Natural killer cell (primary cell): ENCODE measurements around the gene MASP2. TPM values are rescaled to one million over a fixed set of nuclear protein-coding genes. Genes with fewer than 3 reads are reported as not detected.
A peak's percentile ranks its signal among the peaks of the same experiment; 100 is the strongest.

Source experiments
- ATAC-seq, 3 donors: fragments of 150-1000 bp in 2 of 3; fragments of 200-7000 bp in 1 of 3; cut with Tn5 transposase; 1 replicate in 1 of 3; 2 replicates in 2 of 3; pipeline ENCODE4 v1.10.0; 2021; ENCODE audit warnings: mild to moderate bottlenecking in 2 of 3, moderate library complexity in 2 of 3
- DNase-seq, 2 donors: peaks; one replicate each; pipeline versions ENCODE4 v3.0.0 to v3.0.0-alpha.2; 2013 to 2021; ENCODE audit warnings: mixed read lengths in 1 of 2
- H3K27ac ChIP-seq: one replicate; pipeline ENCODE4 v1.5.1; 2013; ENCODE audit warnings: mild to moderate bottlenecking, low read length
- H3K27me3 ChIP-seq: one replicate; pipeline ENCODE4 v1.6.1; 2013; ENCODE audit warnings: low read length; ENCODE audit not compliant: control insufficient read depth, insufficient read depth
- H3K36me3 ChIP-seq: one replicate; pipeline ENCODE4 v1.6.1; 2013; ENCODE audit warnings: low read length; ENCODE audit not compliant: control insufficient read depth, insufficient read depth
- H3K4me1 ChIP-seq: one replicate; pipeline ENCODE4 v1.6.1; 2013; ENCODE audit warnings: low read length; ENCODE audit not compliant: control insufficient read depth, insufficient read depth
- H3K4me3 ChIP-seq: one replicate; pipeline ENCODE4 v1.5.1; 2013; ENCODE audit warnings: low read length
- H3K9me3 ChIP-seq: one replicate; pipeline ENCODE4 v1.6.1; 2013; ENCODE audit warnings: low read length; ENCODE audit not compliant: control insufficient read depth, insufficient read depth
- H3K27ac Mint-ChIP-seq, 2 donors: one replicate each; pipeline ENCODE4 v1.8.0; 2022; ENCODE audit warnings: mild to moderate bottlenecking in 2 of 2, mixed read lengths in 2 of 2, moderate library complexity in 1 of 2
- H3K27me3 Mint-ChIP-seq, 2 donors: one replicate each; pipeline ENCODE4 v1.8.0; 2022; ENCODE audit warnings: low read depth in 2 of 2, mixed read lengths in 2 of 2
- H3K36me3 Mint-ChIP-seq: one replicate; pipeline ENCODE4 v1.8.0; 2022; ENCODE audit warnings: mixed read lengths
- H3K4me1 Mint-ChIP-seq, 2 donors: one replicate each; pipeline ENCODE4 v1.8.0; 2022; ENCODE audit warnings: mixed read lengths in 2 of 2
- H3K4me3 Mint-ChIP-seq: one replicate; pipeline ENCODE4 v1.8.0; 2022; ENCODE audit warnings: mild to moderate bottlenecking, moderate library complexity, mixed read lengths
- H3K9me3 Mint-ChIP-seq, 2 donors: one replicate each; pipeline ENCODE4 v1.8.0; 2022; ENCODE audit warnings: mixed read lengths in 2 of 2
- WGBS: methylation state at CpG from one replicate; pipeline ENCODE4 v1.1.7; 2013; ENCODE audit warnings: missing lambda C conversion rate; ENCODE audit not compliant: insufficient coverage; 5-methylcytosine and 5-hydroxymethylcytosine counted together
- intact Hi-C: fragments of 100-400 bp; cut with micrococcal nuclease; formaldehyde crosslinking; loops from one replicate; pipeline ENCODE4 v1.14.2; 2022
- total RNA-seq, 4 donors: library from RNA; stranded (reverse); fragments of 120-200 nt in 1 of 4; gene quantifications; one replicate each; pipeline versions ENCODE4 v1.2.3 to v1.2.4, GENCODE V29; 2013 to 2022
- TF ChIP-seq, protein P1 (sequence below): fragments of 200-600 bp; IDR thresholded peaks from one replicate; pipeline ENCODE4 v1.8.0; 2022; ENCODE audit warnings: antibody characterized with exemption

MASP2 gene
- total RNA-seq, 3 donors from 2014 or later (not counting 1 experiment from before 2014, with no cell fraction given), result 0.16 to 0.20 TPM; not detected in 1

DNA sequence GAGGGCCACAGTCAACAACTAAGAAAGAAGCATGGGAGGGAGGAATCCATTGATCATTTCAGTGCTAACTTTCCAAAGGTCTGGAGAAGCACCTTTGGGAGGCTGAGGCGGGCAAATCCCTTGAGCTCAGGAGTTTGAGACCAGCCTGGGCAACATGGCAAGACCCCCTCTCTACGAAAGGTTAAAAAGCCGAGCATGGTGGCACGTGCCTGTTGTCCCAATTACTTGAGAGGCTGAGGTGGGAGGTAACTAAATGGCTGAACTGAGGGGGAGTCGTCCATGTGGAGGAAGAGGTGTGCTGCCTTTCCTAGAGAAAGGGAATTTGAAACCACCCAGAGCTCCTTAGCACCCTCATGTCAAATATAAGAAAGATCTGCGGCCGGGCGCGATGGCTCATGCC is 16.2 kb downstream of the MASP2 start:
- DNase-seq (no peak), ATAC-seq (no peak)
- TF ChIP-seq, protein P1, sequence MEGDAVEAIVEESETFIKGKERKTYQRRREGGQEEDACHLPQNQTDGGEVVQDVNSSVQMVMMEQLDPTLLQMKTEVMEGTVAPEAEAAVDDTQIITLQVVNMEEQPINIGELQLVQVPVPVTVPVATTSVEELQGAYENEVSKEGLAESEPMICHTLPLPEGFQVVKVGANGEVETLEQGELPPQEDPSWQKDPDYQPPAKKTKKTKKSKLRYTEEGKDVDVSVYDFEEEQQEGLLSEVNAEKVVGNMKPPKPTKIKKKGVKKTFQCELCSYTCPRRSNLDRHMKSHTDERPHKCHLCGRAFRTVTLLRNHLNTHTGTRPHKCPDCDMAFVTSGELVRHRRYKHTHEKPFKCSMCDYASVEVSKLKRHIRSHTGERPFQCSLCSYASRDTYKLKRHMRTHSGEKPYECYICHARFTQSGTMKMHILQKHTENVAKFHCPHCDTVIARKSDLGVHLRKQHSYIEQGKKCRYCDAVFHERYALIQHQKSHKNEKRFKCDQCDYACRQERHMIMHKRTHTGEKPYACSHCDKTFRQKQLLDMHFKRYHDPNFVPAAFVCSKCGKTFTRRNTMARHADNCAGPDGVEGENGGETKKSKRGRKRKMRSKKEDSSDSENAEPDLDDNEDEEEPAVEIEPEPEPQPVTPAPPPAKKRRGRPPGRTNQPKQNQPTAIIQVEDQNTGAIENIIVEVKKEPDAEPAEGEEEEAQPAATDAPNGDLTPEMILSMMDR, result no peak
- no peak overlapping the region for H3K27ac ChIP-seq
- no peak overlapping the region for H3K4me3 ChIP-seq
- intact Hi-C loops, result loop anchor here (10.0 kb wide), 1 partner anchor 694 kb away; no protein-coding TSS in a partner anchor
- no peaks in the 10 kb centered on the region for H3K27me3 ChIP-seq
- no peaks in the 10 kb centered on the region for H3K4me1 ChIP-seq
- WGBS, result 95% methylated on average over 9 of the region's 9 CpGs
- H3K27ac Mint-ChIP-seq, result peak overlapping the region in 1 of 2 donors; percentile 38
- H3K27me3 Mint-ChIP-seq, result no peaks in the 10 kb centered on the region
- H3K36me3 ChIP-seq, result peaks cover 22% of the 10 kb centered on the region
- no peaks in the 10 kb centered on the region for H3K9me3 ChIP-seq
- no peaks in the 10 kb centered on the region for H3K36me3 Mint-ChIP-seq
- H3K4me3 Mint-ChIP-seq, result no peak overlapping the region
- no peaks in the 10 kb centered on the region for H3K9me3 Mint-ChIP-seq
- H3K4me1 Mint-ChIP-seq, result peaks cover 0 to 18% of the 10 kb centered on the region in 2 donors

GRCh38 chr1:11028018-11028417 is 19.0 kb downstream of the MASP2 start:
- no peaks in the 10 kb centered on the region for H3K9me3 ChIP-seq
- H3K4me3 ChIP-seq, result no peak overlapping the region
- no peak overlapping the region for H3K4me3 Mint-ChIP-seq
- H3K9me3 Mint-ChIP-seq, result no peaks in the 10 kb centered on the region
- DNase-seq (no peak), ATAC-seq (no peak)
- H3K4me1 Mint-ChIP-seq, result peaks cover 16 to 33% of the 10 kb centered on the region in 2 donors
- H3K27ac Mint-ChIP-seq, result peak overlapping the region in 1 of 2 donors; percentile 43
- H3K36me3 Mint-ChIP-seq, result peaks cover 8% of the 10 kb centered on the region
- TF ChIP-seq, protein P1, result no peak
- H3K36me3 ChIP-seq, result peaks cover 46% of the 10 kb centered on the region
- H3K27me3 Mint-ChIP-seq, result no peaks in the 10 kb centered on the region
- WGBS, result 96% methylated on average over 3 of the region's 3 CpGs
- no peaks in the 10 kb centered on the region for H3K4me1 ChIP-seq
- H3K27ac ChIP-seq, result no peak overlapping the region
- intact Hi-C loops, result no loop called here
- H3K27me3 ChIP-seq, result no peaks in the 10 kb centered on the region

GRCh38 chr1:11027316-11027715 is 19.7 kb downstream of the MASP2 start:
- no peak for ATAC-seq
- H3K4me3 ChIP-seq, result no peak overlapping the region
- Mint-ChIP-seq H3K4me3 (no peak overlapping the region), H3K27me3 (no peaks in the 10 kb centered on the region), H3K36me3 (peaks cover 8% of the 10 kb centered on the region), H3K4me1 (peaks cover 17 to 39% of the 10 kb centered on the region in 2 donors), H3K9me3 (no peaks in the 10 kb centered on the region), H3K27ac (peak overlapping the region; percentile 43 to 80)
- H3K27ac ChIP-seq, result no peak overlapping the region
- no peaks in the 10 kb centered on the region for H3K27me3 ChIP-seq
- intact Hi-C loops, result no loop called here
- DNase-seq, result no peak
- TF ChIP-seq, protein P1, result no peak
- 82% methylated on average over 5 of the region's 6 CpGs for WGBS
- H3K4me1 ChIP-seq, result no peaks in the 10 kb centered on the region
- H3K36me3 ChIP-seq, result peaks cover 50% of the 10 kb centered on the region
- no peaks in the 10 kb centered on the region for H3K9me3 ChIP-seq

DNA sequence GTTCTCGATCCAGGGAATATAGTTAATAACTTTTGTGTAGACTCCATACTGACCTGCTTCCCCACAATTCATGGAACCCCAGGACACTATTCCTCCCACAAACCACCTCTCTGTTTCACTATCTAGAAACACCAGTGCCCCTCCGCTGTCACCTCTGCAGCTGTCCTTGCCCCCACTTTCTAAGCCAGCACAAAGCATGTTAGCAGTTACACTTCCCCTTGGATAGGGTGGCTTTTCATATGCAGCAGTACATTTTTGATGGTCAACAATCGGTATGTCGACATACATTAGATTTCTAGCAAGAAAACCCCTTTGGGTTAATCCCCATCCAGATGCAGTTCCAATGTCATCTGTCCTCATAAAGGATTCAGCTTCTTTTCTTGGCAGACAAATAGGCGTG is 20.1 kb downstream of the MASP2 start:
- no peaks in the 10 kb centered on the region for H3K9me3 Mint-ChIP-seq
- no peak overlapping the region for H3K27ac ChIP-seq
- no peak overlapping the region for H3K4me3 Mint-ChIP-seq
- TF ChIP-seq, protein P1, result no peak
- no peaks in the 10 kb centered on the region for H3K27me3 Mint-ChIP-seq
- no peaks in the 10 kb centered on the region for H3K4me1 ChIP-seq
- DNase-seq (no peak), ATAC-seq (peak in 1 of 3 donors; percentile 15)
- H3K36me3 Mint-ChIP-seq, result peaks cover 8% of the 10 kb centered on the region
- no peaks in the 10 kb centered on the region for H3K9me3 ChIP-seq
- WGBS, result 100% methylated on average over 5 of the region's 5 CpGs
- peak overlapping the region; percentile 43 to 80 for H3K27ac Mint-ChIP-seq
- peaks cover 54% of the 10 kb centered on the region for H3K36me3 ChIP-seq
- intact Hi-C loops, result no loop called here
- no peak overlapping the region for H3K4me3 ChIP-seq
- H3K4me1 Mint-ChIP-seq, result peaks cover 17 to 43% of the 10 kb centered on the region in 2 donors
- H3K27me3 ChIP-seq, result no peaks in the 10 kb centered on the region
